HEK293T (cell line): ENCODE measurements around the gene TLCD1.

Experiments
- CTCF ChIA-PET: fragments of 350-600 bp; formaldehyde crosslinking; extraction: SDS; loops from one replicate; lab custom pipeline; 2021; ENCODE audit warnings: antibody characterized with exemption, inconsistent platforms; lab: Yijun Ruan, JAX
- POLR2A ChIA-PET: fragments of 350-600 bp; formaldehyde crosslinking; extraction: SDS; loops from one replicate; lab custom pipeline; 2020; ENCODE audit warnings: antibody characterized with exemption, inconsistent platforms; lab: Yijun Ruan, JAX
- DNase-seq: peaks from one replicate; pipeline ENCODE4 v3.0.0; 2012; ENCODE audit warnings: mixed read lengths; ENCODE audit errors: extremely low spot score
- ARNT ChIP-seq: fragments of 450-650 bp; IDR thresholded peaks from 2 replicates; pipeline ENCODE4 v1.6.1; 2017; ENCODE audit warnings: mild to moderate bottlenecking
- BHLHE40 ChIP-seq: fragments of 450-650 bp; IDR thresholded peaks from 2 replicates; pipeline ENCODE4 v1.6.1; 2016; ENCODE audit warnings: mild to moderate bottlenecking, moderate library complexity, borderline replicate concordance
- CTBP1 ChIP-seq: fragments of 450-650 bp; IDR thresholded peaks from 2 replicates; pipeline ENCODE4 v1.6.1; 2016; ENCODE audit warnings: borderline replicate concordance
- ELF4 ChIP-seq: fragments of 450-650 bp; IDR thresholded peaks from 2 replicates; pipeline ENCODE4 v1.6.1; 2017; ENCODE audit warnings: antibody characterized with exemption
- FOXA1 ChIP-seq: fragments of 450-650 bp; IDR thresholded peaks from 2 replicates; pipeline ENCODE4 v1.6.1; 2016; ENCODE audit warnings: mild to moderate bottlenecking
- FOXK2 ChIP-seq: fragments of 450-650 bp; IDR thresholded peaks from 2 replicates; pipeline ENCODE4 v1.6.1; 2016; ENCODE audit warnings: mild to moderate bottlenecking
- FOXM1 ChIP-seq: fragments of 450-650 bp; IDR thresholded peaks from 2 replicates; pipeline ENCODE4 v1.6.1; 2017; ENCODE audit warnings: mild to moderate bottlenecking, borderline replicate concordance
- HDGF ChIP-seq: fragments of 450-650 bp; IDR thresholded peaks from 2 replicates; pipeline ENCODE4 v1.6.1; 2017; ENCODE audit warnings: antibody characterized with exemption, borderline replicate concordance
- L3MBTL2 ChIP-seq: fragments of 450-650 bp; conservative IDR thresholded peaks from 2 replicates; pipeline ENCODE4 v1.6.1; 2016; ENCODE audit warnings: mild to moderate bottlenecking
- LEF1 ChIP-seq: fragments of 450-650 bp; IDR thresholded peaks from 2 replicates; pipeline ENCODE4 v1.6.1; 2017; ENCODE audit warnings: mild to moderate bottlenecking, borderline replicate concordance
- NFRKB ChIP-seq: fragments of 450-650 bp; IDR thresholded peaks from 2 replicates; pipeline ENCODE4 v1.6.1; 2016; ENCODE audit warnings: mild to moderate bottlenecking, moderate library complexity
- SP1 ChIP-seq: fragments of 450-650 bp; IDR thresholded peaks from 2 replicates; pipeline ENCODE4 v1.6.1; 2017
- SUZ12 ChIP-seq: fragments of 450-650 bp; IDR thresholded peaks from 2 replicates; pipeline ENCODE4 v1.6.1; 2016; ENCODE audit warnings: mild to moderate bottlenecking
- TARDBP ChIP-seq: fragments of 450-650 bp; IDR thresholded peaks from 2 replicates; pipeline ENCODE4 v1.6.1; 2016
- ZNF384 ChIP-seq: fragments of 450-650 bp; IDR thresholded peaks from 2 replicates; pipeline ENCODE4 v1.6.1; 2016
- TF ChIP-seq, protein P1 (sequence below): fragments of 450-650 bp; IDR thresholded peaks from 2 replicates; pipeline ENCODE4 v1.6.1; 2016

The TLCD1 gene

DNA sequence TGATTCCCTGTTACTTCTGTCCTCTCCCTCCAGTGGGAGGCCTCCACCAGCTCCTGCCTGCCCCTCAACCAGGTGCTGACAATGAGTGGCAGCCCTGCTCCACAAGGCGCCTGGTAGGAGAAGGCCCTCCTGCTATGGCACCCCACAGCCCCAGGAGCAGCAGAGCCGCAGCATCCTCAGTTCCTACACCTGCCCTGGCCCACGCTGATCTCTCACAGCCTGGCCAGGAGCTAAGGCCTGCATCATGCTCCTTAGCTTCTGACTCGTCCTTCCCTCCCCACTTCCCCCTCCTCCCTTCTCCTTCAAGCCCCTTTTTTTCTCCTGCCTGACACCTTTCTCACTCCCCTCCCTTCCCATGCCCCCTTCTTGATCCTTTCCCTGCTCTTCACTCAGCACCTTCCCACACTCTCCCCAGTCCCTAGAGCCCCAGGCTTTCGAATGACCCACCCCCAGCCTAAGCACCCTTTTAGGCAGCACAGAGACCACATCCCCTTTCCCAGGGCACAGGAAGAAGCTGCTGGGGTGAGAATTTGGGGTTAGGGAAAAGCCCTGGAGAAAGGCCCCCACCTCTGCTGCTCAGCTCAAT lies 20.9 kb downstream of the TLCD1 start:
- POLR2A ChIA-PET, result interaction anchor here (15.7 kb wide), 1 partner anchor 19 kb away, joined by 309 read pairs; the partner anchor contains the start of genes NEK8, RPL23A and TLCD1
- CTCF ChIA-PET, result interaction anchor here (0.6 kb wide), 1 partner anchor 23 kb away, joined by 3 read pairs; no protein-coding TSS in a partner anchor
- no peak for TF ChIP-seq FOXA1
- TF ChIP-seq L3MBTL2, result no peak
- TF ChIP-seq BHLHE40, result no peak
- no peak for TF ChIP-seq ZNF384
- no peak for TF ChIP-seq HDGF
- TF ChIP-seq LEF1, result no peak
- no peak for TF ChIP-seq TARDBP
- TF ChIP-seq SUZ12, result no peak
- no peak for TF ChIP-seq ELF4
- TF ChIP-seq ARNT, result no peak
- no peak for TF ChIP-seq FOXM1
- DNase-seq, result no peak

GRCh38 chr17:28704219-28704858 lies 21.7 kb downstream of the TLCD1 start:
- ChIA-PET POLR2A (interaction anchor here (0.7 to 15.7 kb wide), 2 partner anchors 12 to 20 kb away, joined by 3 to 309 read pairs; partner anchors contain the start of genes NEK8, RPL23A and TLCD1), CTCF (interaction anchor here (0.6 kb wide), 1 partner anchor 16 kb away, joined by 3 read pairs; no protein-coding TSS in a partner anchor)
- no peak for TF ChIP-seq SP1
- no peak for TF ChIP-seq TARDBP
- no peak for TF ChIP-seq SUZ12
- TF ChIP-seq FOXM1, result no peak
- no peak for TF ChIP-seq ARNT
- no peak for TF ChIP-seq BHLHE40
- no peak for TF ChIP-seq CTBP1
- TF ChIP-seq, protein P1, sequence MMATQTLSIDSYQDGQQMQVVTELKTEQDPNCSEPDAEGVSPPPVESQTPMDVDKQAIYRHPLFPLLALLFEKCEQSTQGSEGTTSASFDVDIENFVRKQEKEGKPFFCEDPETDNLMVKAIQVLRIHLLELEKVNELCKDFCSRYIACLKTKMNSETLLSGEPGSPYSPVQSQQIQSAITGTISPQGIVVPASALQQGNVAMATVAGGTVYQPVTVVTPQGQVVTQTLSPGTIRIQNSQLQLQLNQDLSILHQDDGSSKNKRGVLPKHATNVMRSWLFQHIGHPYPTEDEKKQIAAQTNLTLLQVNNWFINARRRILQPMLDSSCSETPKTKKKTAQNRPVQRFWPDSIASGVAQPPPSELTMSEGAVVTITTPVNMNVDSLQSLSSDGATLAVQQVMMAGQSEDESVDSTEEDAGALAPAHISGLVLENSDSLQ, result no peak
- TF ChIP-seq LEF1, result no peak
- TF ChIP-seq NFRKB, result no peak
- no peak for TF ChIP-seq FOXK2
- TF ChIP-seq FOXA1, result no peak
- no peak for TF ChIP-seq ELF4
- TF ChIP-seq HDGF, result no peak
- no peak for TF ChIP-seq L3MBTL2
- TF ChIP-seq ZNF384, result no peak
- DNase-seq, result no peak

- ChIA-PET CTCF (no interaction called here), POLR2A (interaction anchor here (15.7 kb wide), 1 partner anchor 21 kb away, joined by 309 read pairs; the partner anchor contains the start of genes NEK8, RPL23A and TLCD1)
- TF ChIP-seq L3MBTL2 (no peak), SP1 (no peak)
- no peak for DNase-seq
Observed at GRCh38 chr17:28703552-28704218, 22.3 kb downstream of the TLCD1 start.

- TF ChIP-seq TARDBP (no peak), LEF1 (no peak), BHLHE40 (no peak), L3MBTL2 (no peak), FOXA1 (no peak)
- TF ChIP-seq, protein P1, result no peak
- no peak for DNase-seq
- ChIA-PET POLR2A (interaction anchor here (1.0 to 15.7 kb wide), 4 partner anchors 8 to 41 kb away, joined by 3 to 309 read pairs (median 14); partner anchors contain the start of genes NEK8, PROCA1, RPL23A and SDF2), CTCF (interaction anchor here (0.8 kb wide), 1 partner anchor 59 kb away, joined by 3 read pairs; no protein-coding TSS in a partner anchor)
Observed at GRCh38 chr17:28702752-28703150, 23.3 kb downstream of the TLCD1 start.

DNA sequence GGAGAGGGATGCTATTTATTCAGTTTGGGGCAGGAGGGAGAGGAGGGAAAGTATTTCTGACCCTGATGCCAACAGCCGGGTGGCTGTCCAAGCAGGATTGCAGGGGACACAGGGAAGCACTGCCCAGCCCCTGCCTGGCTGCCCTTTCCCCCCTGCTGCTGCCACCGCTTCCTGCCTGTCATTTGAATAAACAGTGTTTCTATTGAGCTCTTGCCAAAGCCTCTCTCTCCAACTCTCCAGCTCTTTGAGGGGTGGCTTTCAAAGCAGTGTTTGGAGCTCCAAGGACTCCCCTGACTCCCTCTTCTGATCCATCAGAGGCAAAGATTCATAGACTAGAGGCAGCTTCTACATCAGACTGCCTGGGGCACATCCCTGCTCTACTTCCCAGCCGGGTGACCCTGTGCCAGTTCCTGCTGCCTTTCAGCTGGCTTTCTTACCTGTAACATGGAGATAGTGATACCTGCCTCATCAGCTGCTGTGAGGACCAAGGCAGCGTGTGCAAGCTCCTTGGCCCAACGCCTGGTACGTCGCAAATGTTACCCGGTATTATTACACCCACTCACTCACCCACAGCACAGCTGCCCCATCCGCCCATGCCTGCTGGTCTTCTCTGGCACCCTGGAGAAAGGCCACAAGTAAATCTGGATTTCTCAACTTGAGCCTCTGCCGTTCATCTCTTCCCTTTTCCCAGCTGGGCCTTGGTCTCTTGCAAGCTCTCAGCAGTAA lies 23.8 kb downstream of the TLCD1 start:
- TF ChIP-seq LEF1 (no peak), L3MBTL2 (no peak), ARNT (no peak), CTBP1 (no peak), SUZ12 (no peak), FOXA1 (no peak), FOXK2 (no peak), NFRKB (no peak), SP1 (no peak), HDGF (no peak), TARDBP (no peak), ZNF384 (no peak), ELF4 (no peak), BHLHE40 (no peak), FOXM1 (no peak)
- TF ChIP-seq, protein P1, result no peak
- POLR2A ChIA-PET, result interaction anchor here (1.0 to 15.7 kb wide), 4 partner anchors 9 to 40 kb away, joined by 3 to 309 read pairs (median 14); partner anchors contain the start of genes NEK8, PROCA1, RPL23A and SDF2
- CTCF ChIA-PET, result interaction anchor here (0.8 kb wide), 1 partner anchor 58 kb away, joined by 3 read pairs; no protein-coding TSS in a partner anchor
- DNase-seq, result no peak
